NCI-H1092 (cell line): ENCODE results near the gene HMGCLL1.

Experiments used
- DNase-seq: peaks from one replicate; lab custom pipeline; 2025; lab: John Stamatoyannopoulos, UW

HMGCLL1 gene

GRCh38 chr6:55443238-55444134, 135.5 kb downstream of the HMGCLL1 start:
- no peak for DNase-seq

- no peak for DNase-seq
Observed at GRCh38 chr6:55438203-55438602, 140.8 kb downstream of the HMGCLL1 start.

- DNase-seq, result no peak
Observed at GRCh38 chr6:55437141-55437540, 141.9 kb downstream of the HMGCLL1 start.

GRCh38 chr6:55433446-55434130, 145.4 kb downstream of the HMGCLL1 start:
- DNase-seq, result no peak

- DNase-seq, result no peak
Observed at GRCh38 chr6:55423933-55424332, 155.1 kb downstream of the HMGCLL1 start.

- DNase-seq, result no peak
Observed at GRCh38 chr6:55410674-55411073, 168.3 kb downstream of the HMGCLL1 start.

GRCh38 chr6:55405474-55406235, 173.3 kb downstream of the HMGCLL1 start:
- DNase-seq, result no peak

- DNase-seq, result no peak
Observed at GRCh38 chr6:55399351-55399750, 179.6 kb downstream of the HMGCLL1 start.

- no peak for DNase-seq
Observed at GRCh38 chr6:55397986-55398385, 181.0 kb downstream of the HMGCLL1 start.

GRCh38 chr6:55395871-55396270, 183.1 kb downstream of the HMGCLL1 start:
- DNase-seq, result no peak

- no peak for DNase-seq
Observed at GRCh38 chr6:55388211-55388610, 190.8 kb downstream of the HMGCLL1 start.
